NCI-H82 treated with DMSO at 0.1 percent for 48 hours (cell line): ENCODE results near the gene OR9Q1.
"Not testable (repeated sequence)": the region's sequence is repeated elsewhere in the genome, so short reads cannot be mapped to it uniquely, and the experiment has no call there.

Experiments
- DNase-seq: peaks from one replicate; lab custom pipeline; 2025; ENCODE audit not compliant: unreplicated experiment; lab: John Stamatoyannopoulos, UW

The OR9Q1 gene, protein sequence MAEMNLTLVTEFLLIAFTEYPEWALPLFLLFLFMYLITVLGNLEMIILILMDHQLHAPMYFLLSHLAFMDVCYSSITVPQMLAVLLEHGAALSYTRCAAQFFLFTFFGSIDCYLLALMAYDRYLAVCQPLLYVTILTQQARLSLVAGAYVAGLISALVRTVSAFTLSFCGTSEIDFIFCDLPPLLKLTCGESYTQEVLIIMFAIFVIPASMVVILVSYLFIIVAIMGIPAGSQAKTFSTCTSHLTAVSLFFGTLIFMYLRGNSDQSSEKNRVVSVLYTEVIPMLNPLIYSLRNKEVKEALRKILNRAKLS

DNA sequence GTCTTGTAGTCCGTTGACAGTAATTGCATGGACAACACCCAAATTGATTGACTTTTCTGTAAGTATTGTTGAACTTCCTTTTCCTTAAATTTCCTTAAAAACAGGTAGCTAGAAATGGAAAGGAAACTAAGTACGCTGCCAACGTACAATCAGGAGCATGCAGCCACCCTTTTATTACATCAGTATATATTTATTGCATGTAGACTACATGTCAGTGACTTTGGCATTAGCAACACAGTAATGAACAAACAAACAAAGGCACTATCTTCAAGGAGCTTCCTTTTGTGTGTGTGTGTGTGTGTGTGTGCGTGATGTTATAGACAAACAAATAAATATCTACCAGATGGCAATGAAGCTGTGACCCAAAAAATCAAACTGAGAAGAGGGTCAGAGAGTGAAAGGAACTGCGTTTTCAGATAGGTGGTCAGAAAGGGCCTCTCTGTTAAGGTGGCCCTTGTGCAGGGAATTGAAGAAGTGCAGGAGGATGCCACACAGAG, at the start of gene OR9Q1:
Gene OR9Q1 (plus strand): TSS at position 447 of the 497 bp plus-strand sequence. CDS start 155,564 bp downstream, outside the sequence.
- DNase-seq: no peak

- DNase-seq: no peak
Measured at GRCh38 chr11:57974132-57974531, 49.5 kb upstream of the OR9Q1 start.

GRCh38 chr11:57974848-57975601, 48.7 kb upstream of the OR9Q1 start:
- no peak for DNase-seq

GRCh38 chr11:57977709-57978108, 46.0 kb upstream of the OR9Q1 start:
- DNase-seq: no peak

GRCh38 chr11:57978686-57979531, 44.8 kb upstream of the OR9Q1 start:
- no peak for DNase-seq

- no peak for DNase-seq
Measured at GRCh38 chr11:57979532-57980079, 44.1 kb upstream of the OR9Q1 start.

GRCh38 chr11:57980201-57980600, 43.5 kb upstream of the OR9Q1 start:
- DNase-seq: no peak

DNA sequence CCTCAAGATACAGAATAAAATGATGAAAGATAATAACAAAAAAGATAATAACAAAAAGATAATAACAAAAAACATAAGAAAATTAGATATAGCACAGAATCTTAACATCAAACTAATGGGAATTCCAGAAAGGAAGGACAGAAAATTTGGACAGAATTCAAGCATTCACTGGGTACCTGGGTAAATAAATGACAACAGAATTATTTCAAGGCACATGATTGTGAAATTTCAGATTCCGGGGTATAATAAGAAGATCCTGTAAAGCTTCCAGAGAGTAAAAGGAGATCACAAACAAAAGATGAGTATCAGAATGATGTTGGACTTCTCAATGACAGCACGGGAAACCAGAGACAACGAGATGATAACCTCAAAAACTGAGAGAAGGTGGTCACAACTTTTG, 42.1 kb upstream of the OR9Q1 start:
- DNase-seq: no peak

DNA sequence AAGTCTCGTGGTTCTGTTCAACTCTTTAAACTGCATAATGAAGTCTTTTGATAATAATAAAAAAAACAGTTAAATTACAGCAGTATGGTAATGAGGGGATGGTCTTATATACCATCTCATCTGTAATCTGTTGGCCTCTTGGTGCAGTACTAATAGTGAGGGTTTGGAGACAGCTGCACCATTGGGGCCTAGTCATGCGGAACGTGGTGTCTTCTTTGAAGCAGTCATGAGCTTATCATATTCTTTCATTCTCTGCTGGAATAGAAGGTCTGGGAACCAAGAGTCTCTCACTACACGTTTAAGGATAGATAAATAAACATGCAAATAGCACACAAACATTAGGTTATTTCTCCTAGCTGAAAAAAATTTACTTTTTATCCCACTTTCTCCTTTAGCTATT, 40.9 kb upstream of the OR9Q1 start:
- no peak for DNase-seq

DNA sequence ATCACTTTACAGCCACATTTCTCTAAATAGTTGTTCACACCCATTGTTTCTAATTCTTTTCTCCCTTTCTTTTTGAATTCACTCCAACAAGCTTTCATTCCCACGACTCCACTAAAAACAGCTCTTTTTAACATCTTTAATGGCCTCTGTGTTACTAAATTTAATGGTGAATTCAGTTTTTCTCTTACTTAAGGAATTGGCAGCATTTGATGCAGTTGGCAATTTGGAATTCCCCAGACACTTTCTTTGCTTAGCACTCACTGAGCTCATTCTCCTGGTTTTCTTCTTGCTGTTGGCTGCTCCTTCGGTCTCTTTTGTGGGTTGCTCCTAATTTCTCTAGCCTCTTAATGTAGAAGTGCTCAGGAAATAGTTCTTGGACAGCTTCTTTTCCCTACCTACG, 40.5 kb upstream of the OR9Q1 start:
- DNase-seq: no peak

- not testable (repeated sequence) for DNase-seq
Measured at GRCh38 chr11:57999523-57999922, 24.2 kb upstream of the OR9Q1 start.

- not testable (repeated sequence) for DNase-seq
Measured at GRCh38 chr11:58000021-58000420, 23.7 kb upstream of the OR9Q1 start.

DNA sequence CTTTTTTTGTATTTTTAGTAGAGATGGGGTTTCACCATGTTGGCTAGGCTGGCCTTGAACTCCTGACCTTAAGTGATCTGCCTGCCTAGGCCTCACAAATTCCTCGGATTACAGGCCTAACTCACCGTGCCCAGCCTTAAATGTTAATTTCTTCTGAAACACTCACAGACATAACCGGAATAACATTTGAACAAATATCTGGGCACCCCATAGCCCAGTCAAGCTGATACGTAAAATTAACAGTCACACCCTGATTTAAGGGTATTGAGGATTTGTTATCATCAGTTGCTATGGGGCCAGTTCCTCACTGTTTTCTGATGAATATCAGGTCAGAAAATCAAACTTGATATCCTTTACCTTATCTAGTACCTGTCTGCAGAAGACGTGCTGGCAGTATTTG, 23.0 kb upstream of the OR9Q1 start:
- no peak for DNase-seq

GRCh38 chr11:58003036-58003435, 20.6 kb upstream of the OR9Q1 start:
- no peak for DNase-seq

GRCh38 chr11:58003591-58003990, 20.1 kb upstream of the OR9Q1 start:
- DNase-seq: no peak

DNA sequence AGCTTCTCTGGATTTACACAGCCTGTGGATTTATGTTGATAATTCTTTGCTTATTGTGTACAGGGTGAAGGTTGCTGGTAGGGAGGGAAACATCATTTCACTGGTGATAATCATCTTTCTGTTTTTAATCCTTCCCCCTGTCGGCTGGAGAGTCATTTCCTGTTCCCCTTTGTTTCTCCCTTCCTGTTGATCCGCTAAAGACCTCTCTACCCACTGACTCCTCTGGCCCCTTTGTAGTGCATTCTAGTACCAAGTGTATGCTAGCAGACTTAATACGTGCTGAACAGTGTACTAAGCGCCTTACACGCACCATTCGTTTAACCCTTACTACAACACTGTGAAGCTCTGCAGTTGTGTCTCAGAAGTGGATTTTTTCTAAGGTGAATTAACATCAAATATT, 19.0 kb upstream of the OR9Q1 start:
- no peak for DNase-seq

- DNase-seq: no peak
Measured at GRCh38 chr11:58006940-58007339, 16.7 kb upstream of the OR9Q1 start.

GRCh38 chr11:58011771-58012170, 11.9 kb upstream of the OR9Q1 start:
- DNase-seq: no peak

- no peak for DNase-seq
Measured at GRCh38 chr11:58024601-58025091, 965 bp downstream of the OR9Q1 start.

DNA sequence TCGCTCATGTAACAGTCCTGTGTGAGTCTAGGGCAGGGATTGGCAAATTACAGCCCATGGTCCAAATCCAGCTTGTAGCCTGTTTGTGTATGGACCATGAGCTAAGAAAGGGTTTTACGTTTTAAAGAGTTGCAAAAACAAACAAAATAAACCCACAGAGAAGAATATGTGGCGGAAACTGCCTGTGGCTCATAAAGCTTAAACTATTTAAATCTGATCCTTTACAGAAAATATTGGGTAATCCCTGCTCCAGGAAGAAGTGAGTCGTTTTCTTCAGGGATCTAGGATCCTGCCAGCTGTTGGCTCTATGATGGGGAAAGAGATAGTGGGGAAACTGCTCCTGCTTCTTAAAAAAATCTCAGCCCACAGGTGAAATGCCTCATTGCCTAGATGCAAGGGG, 3.7 kb downstream of the OR9Q1 start:
- no peak for DNase-seq
